OCI-LY1 (cell line): ENCODE data around the gene HYAL3.

Experiments used
- H2AFZ ChIP-seq: fragments of 200-600 bp; sonication (generic), shearing (Covaris generic); 2 replicates; pipeline ENCODE4 v1.6.0; 2014; ENCODE audit warnings: antibody characterized with exemption, mild to moderate bottlenecking, low read length
- H3F3A ChIP-seq: fragments of 200-600 bp; sonication (generic), shearing (Covaris generic); 2 replicates; pipeline ENCODE4 v1.6.0; 2014; ENCODE audit warnings: mild to moderate bottlenecking, antibody characterized with exemption, low read length, moderate library complexity; ENCODE audit not compliant: insufficient read depth
- H3K27ac ChIP-seq: fragments of 200-600 bp; sonication (generic); 2 replicates; pipeline ENCODE4 v1.5.1; 2014; ENCODE audit warnings: low read length, mixed run types, mild to moderate bottlenecking, low read depth; ENCODE audit not compliant: poor library complexity, severe bottlenecking
- H3K27me3 ChIP-seq: fragments of 200-600 bp; sonication (generic); 2 replicates; pipeline ENCODE4 v1.6.0; 2014; ENCODE audit warnings: antibody characterized with exemption, mild to moderate bottlenecking, low read length, moderate library complexity; ENCODE audit not compliant: insufficient read depth
- H3K36me3 ChIP-seq: fragments of 200-600 bp; sonication (generic); 2 replicates; pipeline ENCODE4 v1.6.1; 2014; ENCODE audit warnings: mild to moderate bottlenecking, antibody characterized with exemption, low read length, moderate library complexity, mixed read lengths; ENCODE audit not compliant: insufficient read depth
- H3K4me1 ChIP-seq: fragments of 200-600 bp; sonication (generic); 2 replicates; pipeline ENCODE4 v1.5.1; 2014; ENCODE audit warnings: mild to moderate bottlenecking, low read length, moderate library complexity; ENCODE audit not compliant: insufficient read depth, severe bottlenecking
- H3K4me2 ChIP-seq: fragments of 200-600 bp; sonication (generic), shearing (Covaris generic); 2 replicates; pipeline ENCODE4 v1.6.1; 2014; ENCODE audit warnings: low read length
- H3K4me3 ChIP-seq: fragments of 200-600 bp; sonication (generic); 2 replicates; pipeline ENCODE4 v1.5.1; 2014; ENCODE audit warnings: low read length, low read depth, mild to moderate bottlenecking, mixed read lengths; ENCODE audit not compliant: poor library complexity, severe bottlenecking
- H3K79me2 ChIP-seq: fragments of 200-600 bp; shearing (Covaris generic); 2 replicates; pipeline ENCODE4 v1.6.1; 2016; ENCODE audit warnings: mixed run types, low read length, mixed read lengths; ENCODE audit not compliant: insufficient read depth
- H3K9ac ChIP-seq: fragments of 200-600 bp; sonication (generic), shearing (Covaris generic); 2 replicates; pipeline ENCODE4 v1.6.1; 2014; ENCODE audit warnings: mild to moderate bottlenecking, low read length, mixed read lengths
- H3K9me2 ChIP-seq: fragments of 200-600 bp; sonication (generic), shearing (Covaris generic); 2 replicates; pipeline ENCODE4 v1.6.1; 2014; ENCODE audit warnings: low read depth, mild to moderate bottlenecking, low read length, mixed read lengths
- H3K9me3 ChIP-seq: fragments of 200-600 bp; shearing (Covaris generic); 2 replicates; pipeline ENCODE4 v1.6.1; 2014; ENCODE audit warnings: low read length, mixed read lengths
- H4K20me1 ChIP-seq: fragments of 200-600 bp; sonication (generic), shearing (Covaris generic); 2 replicates; pipeline ENCODE4 v1.6.0; 2016; ENCODE audit warnings: mild to moderate bottlenecking, low read length; ENCODE audit not compliant: insufficient read depth
- EZH2 ChIP-seq: fragments of 200-600 bp; sonication (generic), shearing (Covaris generic); IDR thresholded peaks from 2 replicates; pipeline ENCODE4 v1.8.0; 2017; ENCODE audit warnings: borderline replicate concordance, mixed run types, mild to moderate bottlenecking, antibody characterized with exemption, low read length, moderate library complexity, mixed read lengths
- TF ChIP-seq, protein P1 (sequence below): fragments of 200-600 bp; sonication (generic), shearing (Covaris generic); IDR thresholded peaks from 2 replicates; pipeline ENCODE4 v1.5.1; 2017; ENCODE audit warnings: mild to moderate bottlenecking, antibody characterized with exemption, low read length, moderate library complexity, mixed read lengths

Gene HYAL3

DNA sequence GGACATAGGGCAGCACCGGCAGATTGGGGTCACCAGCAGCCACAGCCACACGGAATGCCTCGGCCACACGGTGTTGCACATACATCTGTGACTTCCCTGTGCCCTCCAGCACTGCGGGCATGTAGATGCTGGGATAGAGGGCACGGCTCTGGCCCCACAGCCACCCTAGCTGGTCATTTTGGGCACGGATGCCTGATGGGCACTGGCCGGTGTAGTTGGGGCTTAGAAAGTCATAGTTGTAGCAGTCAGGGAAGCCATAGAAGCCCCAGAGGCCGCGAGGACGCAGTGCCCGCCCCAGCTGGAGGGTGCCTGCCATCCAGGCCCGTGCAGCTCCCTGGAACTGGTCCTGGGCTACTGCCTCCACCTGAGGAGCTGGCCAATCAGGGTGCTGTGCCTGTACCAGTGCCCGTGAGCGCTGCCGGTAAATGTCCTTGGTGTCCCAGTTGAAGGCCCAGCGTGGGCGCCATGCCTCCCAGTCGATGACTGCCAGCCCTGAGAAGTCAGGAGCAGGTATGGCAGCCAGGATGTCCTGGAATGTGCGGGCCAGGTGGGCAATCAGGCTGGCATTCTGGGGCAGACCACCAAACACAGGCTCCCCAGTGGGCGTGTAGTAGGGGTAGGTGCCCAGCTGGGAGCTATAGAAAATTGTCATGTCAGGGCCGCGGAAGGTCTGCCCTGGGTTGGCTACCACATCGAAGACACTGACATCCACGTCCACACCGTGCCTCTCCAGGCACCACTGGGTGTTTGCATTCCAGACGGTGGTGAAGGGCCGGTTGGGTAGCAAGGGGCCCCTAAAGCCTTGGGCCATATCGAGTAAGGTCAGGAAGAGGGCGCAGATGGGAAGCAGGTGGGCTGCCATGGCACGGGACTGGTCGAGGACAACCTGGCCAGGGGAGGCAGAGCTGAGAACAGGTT lies 3.1 kb upstream of the HYAL3 start:
- H3K9ac ChIP-seq, result no peak overlapping the region
- peaks cover 21% of the 10 kb centered on the region for H3K4me1 ChIP-seq
- H3K79me2 ChIP-seq, result no peaks in the 10 kb centered on the region
- H3K4me3 ChIP-seq, result no peak overlapping the region
- H3K9me2 ChIP-seq, result no peaks in the 10 kb centered on the region
- H2AFZ ChIP-seq, result no peak overlapping the region
- H3K4me2 ChIP-seq, result no peak overlapping the region
- H3K27ac ChIP-seq, result no peak overlapping the region
- no peaks in the 10 kb centered on the region for H3K27me3 ChIP-seq
- H3K36me3 ChIP-seq, result no peaks in the 10 kb centered on the region; the same call in 1 of the 2 replicates
- TF ChIP-seq EZH2, result no peak
- TF ChIP-seq, protein P1, sequence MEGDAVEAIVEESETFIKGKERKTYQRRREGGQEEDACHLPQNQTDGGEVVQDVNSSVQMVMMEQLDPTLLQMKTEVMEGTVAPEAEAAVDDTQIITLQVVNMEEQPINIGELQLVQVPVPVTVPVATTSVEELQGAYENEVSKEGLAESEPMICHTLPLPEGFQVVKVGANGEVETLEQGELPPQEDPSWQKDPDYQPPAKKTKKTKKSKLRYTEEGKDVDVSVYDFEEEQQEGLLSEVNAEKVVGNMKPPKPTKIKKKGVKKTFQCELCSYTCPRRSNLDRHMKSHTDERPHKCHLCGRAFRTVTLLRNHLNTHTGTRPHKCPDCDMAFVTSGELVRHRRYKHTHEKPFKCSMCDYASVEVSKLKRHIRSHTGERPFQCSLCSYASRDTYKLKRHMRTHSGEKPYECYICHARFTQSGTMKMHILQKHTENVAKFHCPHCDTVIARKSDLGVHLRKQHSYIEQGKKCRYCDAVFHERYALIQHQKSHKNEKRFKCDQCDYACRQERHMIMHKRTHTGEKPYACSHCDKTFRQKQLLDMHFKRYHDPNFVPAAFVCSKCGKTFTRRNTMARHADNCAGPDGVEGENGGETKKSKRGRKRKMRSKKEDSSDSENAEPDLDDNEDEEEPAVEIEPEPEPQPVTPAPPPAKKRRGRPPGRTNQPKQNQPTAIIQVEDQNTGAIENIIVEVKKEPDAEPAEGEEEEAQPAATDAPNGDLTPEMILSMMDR, result no peak
- no peaks in the 10 kb centered on the region for H3K9me3 ChIP-seq
- no peaks in the 10 kb centered on the region for H3F3A ChIP-seq
- H4K20me1 ChIP-seq, result no peaks in the 10 kb centered on the region

DNA sequence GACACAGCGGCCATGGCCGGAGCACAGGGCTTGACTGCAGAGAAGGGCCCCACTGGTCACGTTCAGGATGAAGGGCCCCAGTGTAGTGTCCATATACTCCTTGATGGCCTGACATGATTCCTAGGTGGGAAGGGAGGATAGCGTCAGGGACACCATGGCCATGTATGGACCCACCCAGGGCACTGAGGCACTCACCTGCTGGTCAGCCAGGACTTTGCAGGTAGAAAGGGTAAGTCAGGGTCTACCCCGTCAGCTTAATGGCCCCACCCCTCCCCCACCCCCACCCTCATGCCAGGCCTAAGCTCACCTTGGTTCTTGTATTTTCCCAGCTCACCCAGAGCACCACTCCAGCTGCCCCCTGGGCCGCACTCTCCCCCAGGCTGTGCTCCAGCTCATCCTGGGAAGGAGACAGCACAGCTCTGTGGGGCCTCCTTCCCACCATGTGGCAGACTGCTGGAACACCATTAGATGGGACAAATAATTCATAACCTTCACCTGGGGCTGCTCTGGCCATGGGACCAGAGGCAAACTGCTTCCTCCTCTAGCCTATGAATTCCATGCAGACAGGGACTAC lies 1.6 kb upstream of the HYAL3 start:
- no peaks in the 10 kb centered on the region for H3K27me3 ChIP-seq
- no peaks in the 10 kb centered on the region for H3K9me3 ChIP-seq
- H3K4me3 ChIP-seq, result peak overlapping the region; percentile 93
- H4K20me1 ChIP-seq, result no peaks in the 10 kb centered on the region
- peak overlapping the region; percentile 67 for H3K27ac ChIP-seq
- no peaks in the 10 kb centered on the region for H3K79me2 ChIP-seq
- TF ChIP-seq, protein P1, result no peak
- no peak for TF ChIP-seq EZH2
- H3F3A ChIP-seq, result no peaks in the 10 kb centered on the region
- peak overlapping the region; percentile 91 for H3K4me2 ChIP-seq
- no peak overlapping the region for H2AFZ ChIP-seq
- no peaks in the 10 kb centered on the region; the same call in 1 of the 2 replicates for H3K36me3 ChIP-seq
- no peaks in the 10 kb centered on the region for H3K9me2 ChIP-seq
- peak overlapping the region; percentile 79; the same call in 1 of the 2 replicates for H3K9ac ChIP-seq
- H3K4me1 ChIP-seq, result peaks cover 21% of the 10 kb centered on the region

DNA sequence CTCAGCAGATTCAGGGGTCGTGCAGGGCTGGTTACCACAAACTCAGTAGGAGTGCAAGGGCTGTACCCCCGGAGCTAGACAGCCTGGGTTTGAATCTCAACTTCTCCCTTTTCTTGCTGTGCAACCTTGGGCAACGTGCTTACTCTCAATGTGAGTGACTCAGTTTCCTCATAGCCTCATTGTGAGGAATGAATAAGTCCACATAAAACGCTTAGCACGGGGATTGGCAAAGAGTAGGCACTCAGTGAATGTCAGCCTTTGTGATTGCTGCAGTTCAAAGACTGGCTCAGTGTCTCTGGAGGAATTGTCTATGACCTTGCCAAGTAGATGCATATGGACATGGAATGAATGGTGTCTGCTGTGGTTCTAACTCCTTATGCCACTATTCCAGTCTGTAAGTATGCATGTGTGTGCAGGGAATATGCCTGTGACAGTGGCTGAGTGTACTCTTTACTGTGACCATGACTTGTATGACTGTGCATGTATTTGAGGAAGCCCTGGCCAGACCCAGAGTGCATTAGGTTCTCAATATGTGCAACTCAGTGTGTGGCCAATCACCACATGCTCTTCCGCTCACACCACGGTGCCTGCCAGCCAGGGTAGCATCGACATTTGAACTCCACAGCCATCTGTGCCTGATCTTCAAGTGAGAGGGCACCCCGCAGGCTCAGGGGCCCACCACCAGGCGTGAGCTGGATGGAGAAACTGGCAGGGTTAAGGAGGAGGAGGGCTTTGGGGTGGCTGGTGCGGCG lies 900 bp upstream of the HYAL3 start:
- no peak overlapping the region for H2AFZ ChIP-seq

More for the DNA sequence above, 900 bp upstream of the HYAL3 start:
- Histone ChIP-seq H3K9me2 (no peaks in the 10 kb centered on the region), H3K4me2 (peak overlapping the region; percentile 91), H3K27ac (peak overlapping the region; percentile 67), H3K4me3 (peak overlapping the region; percentile 93), H3K27me3 (no peaks in the 10 kb centered on the region), H3K9ac (peak overlapping the region; percentile 79), H4K20me1 (no peaks in the 10 kb centered on the region), H3F3A (no peaks in the 10 kb centered on the region), H3K4me1 (peaks cover 21% of the 10 kb centered on the region), H3K36me3 (no peaks in the 10 kb centered on the region), H3K79me2 (no peaks in the 10 kb centered on the region), H3K9me3 (no peaks in the 10 kb centered on the region)
- TF ChIP-seq, protein P1, result no peak
- TF ChIP-seq EZH2, result no peak
